HFF-Myc (cell line): ENCODE measurements around the gene CHPF2.

Experiments
- DNase-seq: peaks from one replicate; pipeline ENCODE4 v3.0.0-alpha.2; 2011; ENCODE audit warnings: low read depth; ENCODE audit errors: extremely low read depth
- H3K4me3 ChIP-seq: replicated peaks from 2 replicates; pipeline ENCODE4 v1.5.1; 2011; ENCODE audit warnings: low read depth, mild to moderate bottlenecking, control low read depth, low read length
- CTCF ChIP-seq: IDR thresholded peaks from 2 replicates; pipeline ENCODE4 v1.5.1; 2012; ENCODE audit warnings: mild to moderate bottlenecking, low read depth, low read length, control low read depth; ENCODE audit errors: missing control alignments

Gene CHPF2

GRCh38 chr7:151231080-151231479 lies 1.2 kb upstream of the CHPF2 start:
- no peak overlapping the region for H3K4me3 ChIP-seq
- no peak for TF ChIP-seq CTCF
- DNase-seq = no peak

- peak overlapping the region; percentile 99 for H3K4me3 ChIP-seq
- peak; percentile 35 for DNase-seq
- no peak for TF ChIP-seq CTCF
Measured at GRCh38 chr7:151232917-151233701, 826 bp downstream of the CHPF2 start.

- peak overlapping the region; percentile 99 for H3K4me3 ChIP-seq
- TF ChIP-seq CTCF = no peak
- no peak for DNase-seq
Measured at GRCh38 chr7:151233804-151234203, 1.5 kb downstream of the CHPF2 start.

GRCh38 chr7:151235091-151235787 lies 3.0 kb downstream of the CHPF2 start:
- no peak for TF ChIP-seq CTCF

GRCh38 chr7:151236406-151236805 lies 4.1 kb downstream of the CHPF2 start:
- no peak for DNase-seq
- H3K4me3 ChIP-seq = no peak overlapping the region
- TF ChIP-seq CTCF = no peak

More at GRCh38 chr7:151235091-151235787, 3.0 kb downstream of the CHPF2 start:
- no peak overlapping the region for H3K4me3 ChIP-seq
- no peak for DNase-seq

- no peak for TF ChIP-seq CTCF
- DNase-seq = no peak
- no peak overlapping the region for H3K4me3 ChIP-seq
Measured at GRCh38 chr7:151237244-151238189, 5.2 kb downstream of the CHPF2 start.
